Activated naive CD4-positive, alpha-beta T cell treated with anti-CD3 and anti-CD28 coated beads, Interleukin-2, amount 10 ng/mL, durations not matched to agents 7 days and 5 days (primary cell): Measurements from ENCODE around the gene STRADB.
"Not testable (repeated sequence)": the region's sequence is repeated elsewhere in the genome, so short reads cannot be mapped to it uniquely, and the experiment has no call there.

Experiments used
- CTCF ChIA-PET: fragments of 350-600 bp; sonication (Branson Sonifier 250); formaldehyde crosslinking; loops from one replicate; lab custom pipeline; 2021; ENCODE audit warnings: antibody characterized with exemption; lab: Charles Lee
- DNase-seq: peaks from one replicate; pipeline ENCODE4 v3.0.0-alpha.2; 2020
- H3K27ac Mint-ChIP-seq: one replicate; pipeline ENCODE4 v1.8.0; 2021; ENCODE audit warnings: mild to moderate bottlenecking, moderate library complexity, mixed read lengths
- H3K27me3 Mint-ChIP-seq: one replicate; pipeline ENCODE4 v1.8.0; 2021; ENCODE audit warnings: mild to moderate bottlenecking, mixed read lengths
- H3K36me3 Mint-ChIP-seq: one replicate; pipeline ENCODE4 v1.8.0; 2021; ENCODE audit warnings: mixed read lengths
- H3K4me1 Mint-ChIP-seq: one replicate; pipeline ENCODE4 v1.8.0; 2021; ENCODE audit warnings: mixed read lengths
- H3K4me3 Mint-ChIP-seq: one replicate; pipeline ENCODE4 v1.8.0; 2021; ENCODE audit warnings: mild to moderate bottlenecking, moderate library complexity, mixed read lengths
- H3K9me3 Mint-ChIP-seq: one replicate; pipeline ENCODE4 v1.8.0; 2021; ENCODE audit warnings: mixed read lengths

Gene STRADB

GRCh38 chr2:201460532-201460931, 9.0 kb downstream of the STRADB start:
- CTCF ChIA-PET = no interaction called here
- Mint-ChIP-seq H3K36me3 (peaks cover 58% of the 10 kb centered on the region), H3K9me3 (peaks cover 8% of the 10 kb centered on the region), H3K27ac (no peak overlapping the region), H3K27me3 (no peaks in the 10 kb centered on the region), H3K4me3 (no peak overlapping the region), H3K4me1 (peaks cover 3% of the 10 kb centered on the region)
- DNase-seq = no peak

GRCh38 chr2:201464547-201464946, 13.0 kb downstream of the STRADB start:
- Mint-ChIP-seq H3K4me1 (peaks cover 3% of the 10 kb centered on the region), H3K27me3 (no peaks in the 10 kb centered on the region), H3K27ac (no peak overlapping the region), H3K36me3 (peaks cover 66% of the 10 kb centered on the region), H3K4me3 (no peak overlapping the region), H3K9me3 (peaks cover 8% of the 10 kb centered on the region)
- no peak for DNase-seq
- CTCF ChIA-PET = no interaction called here

- Mint-ChIP-seq H3K9me3 (peaks cover 5% of the 10 kb centered on the region), H3K27me3 (no peaks in the 10 kb centered on the region)
These were observed 14.0 kb downstream of the STRADB start for GRCh38 chr2:201465524-201465971.

GRCh38 chr2:201466050-201466675, 14.6 kb downstream of the STRADB start:
- Mint-ChIP-seq H3K9me3 (peaks cover 4% of the 10 kb centered on the region), H3K27ac (no peak overlapping the region), H3K27me3 (no peaks in the 10 kb centered on the region), H3K36me3 (peaks cover 64% of the 10 kb centered on the region), H3K4me1 (peaks cover 3% of the 10 kb centered on the region), H3K4me3 (no peak overlapping the region)
- CTCF ChIA-PET = no interaction called here
- DNase-seq = no peak

More at GRCh38 chr2:201465524-201465971, 14.0 kb downstream of the STRADB start:
- H3K36me3 Mint-ChIP-seq = peaks cover 64% of the 10 kb centered on the region
- H3K27ac Mint-ChIP-seq = no peak overlapping the region
- CTCF ChIA-PET = no interaction called here
- peaks cover 3% of the 10 kb centered on the region for H3K4me1 Mint-ChIP-seq
- no peak overlapping the region for H3K4me3 Mint-ChIP-seq
- no peak for DNase-seq

GRCh38 chr2:201467666-201468065, 16.1 kb downstream of the STRADB start:
- no peaks in the 10 kb centered on the region for H3K4me1 Mint-ChIP-seq
- no peaks in the 10 kb centered on the region for H3K27me3 Mint-ChIP-seq
- CTCF ChIA-PET = interaction anchor here (0.7 kb wide), 1 partner anchor 91 kb away, joined by 3 read pairs; no protein-coding TSS in a partner anchor
- no peak overlapping the region for H3K27ac Mint-ChIP-seq
- DNase-seq = no peak
- no peaks in the 10 kb centered on the region for H3K9me3 Mint-ChIP-seq
- no peak overlapping the region for H3K4me3 Mint-ChIP-seq
- H3K36me3 Mint-ChIP-seq = peaks cover 56% of the 10 kb centered on the region

- DNase-seq = no peak
- H3K4me3 Mint-ChIP-seq = no peak overlapping the region
- peaks cover 51% of the 10 kb centered on the region for H3K36me3 Mint-ChIP-seq
- H3K4me1 Mint-ChIP-seq = no peaks in the 10 kb centered on the region
- no peaks in the 10 kb centered on the region for H3K27me3 Mint-ChIP-seq
- no peaks in the 10 kb centered on the region for H3K9me3 Mint-ChIP-seq
- no peak overlapping the region for H3K27ac Mint-ChIP-seq
- CTCF ChIA-PET = interaction anchor here (0.7 kb wide), 1 partner anchor 511 kb away, joined by 3 read pairs; no protein-coding TSS in a partner anchor
These were observed 19.5 kb downstream of the STRADB start for GRCh38 chr2:201470821-201471731.

- H3K27ac Mint-ChIP-seq = no peak overlapping the region
- no peak overlapping the region for H3K4me3 Mint-ChIP-seq
- no peak for DNase-seq
- H3K36me3 Mint-ChIP-seq = peaks cover 51% of the 10 kb centered on the region
- H3K9me3 Mint-ChIP-seq = no peaks in the 10 kb centered on the region
- H3K4me1 Mint-ChIP-seq = no peaks in the 10 kb centered on the region
- no peaks in the 10 kb centered on the region for H3K27me3 Mint-ChIP-seq
- CTCF ChIA-PET = no interaction called here
These were observed 20.3 kb downstream of the STRADB start for GRCh38 chr2:201471732-201472393.

- H3K36me3 Mint-ChIP-seq = peaks cover 51% of the 10 kb centered on the region
- no peak for DNase-seq
- CTCF ChIA-PET = no interaction called here
- no peaks in the 10 kb centered on the region for H3K9me3 Mint-ChIP-seq
- H3K4me3 Mint-ChIP-seq = no peak overlapping the region
- no peaks in the 10 kb centered on the region for H3K4me1 Mint-ChIP-seq
- H3K27ac Mint-ChIP-seq = no peak overlapping the region
- no peaks in the 10 kb centered on the region for H3K27me3 Mint-ChIP-seq
These were observed 20.9 kb downstream of the STRADB start for GRCh38 chr2:201472411-201472810.

- CTCF ChIA-PET = no interaction called here
- H3K27ac Mint-ChIP-seq = no peak overlapping the region
- H3K4me3 Mint-ChIP-seq = no peak overlapping the region
- DNase-seq = no peak
- no peaks in the 10 kb centered on the region for H3K4me1 Mint-ChIP-seq
- H3K9me3 Mint-ChIP-seq = peaks cover 2% of the 10 kb centered on the region
- peaks cover 4% of the 10 kb centered on the region for H3K27me3 Mint-ChIP-seq
- peaks cover 17% of the 10 kb centered on the region for H3K36me3 Mint-ChIP-seq
These were observed 31.0 kb downstream of the STRADB start for GRCh38 chr2:201482543-201482942.

GRCh38 chr2:201483342-201483741, 31.8 kb downstream of the STRADB start:
- Mint-ChIP-seq H3K9me3 (peaks cover 2% of the 10 kb centered on the region), H3K27me3 (peaks cover 4% of the 10 kb centered on the region), H3K27ac (no peak overlapping the region), H3K36me3 (peaks cover 17% of the 10 kb centered on the region), H3K4me1 (no peaks in the 10 kb centered on the region), H3K4me3 (no peak overlapping the region)
- CTCF ChIA-PET = no interaction called here
- no peak for DNase-seq

- H3K9me3 Mint-ChIP-seq, CTCF ChIA-PET, H3K27me3 Mint-ChIP-seq, H3K4me1 Mint-ChIP-seq, DNase-seq, H3K4me3 Mint-ChIP-seq, H3K27ac Mint-ChIP-seq: not testable (repeated sequence)
- H3K36me3 Mint-ChIP-seq = peaks cover 13% of the 10 kb centered on the region
These were observed 32.2 kb downstream of the STRADB start for GRCh38 chr2:201483758-201484157.

- H3K4me3 Mint-ChIP-seq = no peak overlapping the region
- DNase-seq = no peak
- peaks cover 13% of the 10 kb centered on the region for H3K36me3 Mint-ChIP-seq
- H3K9me3 Mint-ChIP-seq = peaks cover 2% of the 10 kb centered on the region
- H3K4me1 Mint-ChIP-seq = no peaks in the 10 kb centered on the region
- CTCF ChIA-PET = no interaction called here
- no peak overlapping the region for H3K27ac Mint-ChIP-seq
- peaks cover 4% of the 10 kb centered on the region for H3K27me3 Mint-ChIP-seq
These were observed 33.3 kb downstream of the STRADB start for GRCh38 chr2:201484805-201485204.

- no peaks in the 10 kb centered on the region for H3K4me1 Mint-ChIP-seq
- CTCF ChIA-PET = no interaction called here
- H3K36me3 Mint-ChIP-seq = peaks cover 1% of the 10 kb centered on the region
- H3K4me3 Mint-ChIP-seq = no peak overlapping the region
- DNase-seq = no peak
- H3K9me3 Mint-ChIP-seq = no peaks in the 10 kb centered on the region
- no peak overlapping the region for H3K27ac Mint-ChIP-seq
- H3K27me3 Mint-ChIP-seq = peaks cover 13% of the 10 kb centered on the region
These were observed 38.8 kb downstream of the STRADB start for GRCh38 chr2:201490291-201490690.

- Mint-ChIP-seq H3K27me3 (peaks cover 4% of the 10 kb centered on the region), H3K36me3 (peaks cover 4% of the 10 kb centered on the region), H3K9me3 (peaks cover 7% of the 10 kb centered on the region), H3K4me3 (no peak overlapping the region), H3K27ac (no peak overlapping the region), H3K4me1 (no peaks in the 10 kb centered on the region)
- DNase-seq = no peak
- CTCF ChIA-PET = interaction anchor here (0.6 kb wide), 1 partner anchor 92 kb away, joined by 3 read pairs; no protein-coding TSS in a partner anchor
These were observed 45.2 kb downstream of the STRADB start for GRCh38 chr2:201496785-201497184.
